HG02642 (cell line): ENCODE data around the gene ARHGAP28.

Experiments
- ATAC-seq: cut with Tn5 transposase; IDR thresholded peaks from one replicate; pipeline ENCODE4 v1.9.1; 2021; ENCODE audit warnings: mild to moderate bottlenecking; ENCODE audit not compliant: unreplicated experiment, poor library complexity

ARHGAP28 gene

GRCh38 chr18:6729247-6730091 lies at the start of gene ARHGAP28:
ARHGAP28 (plus strand) TSS chr18:6729716; CDS start chr18:6729822, 106 bp downstream.
- peak; percentile 82 for ATAC-seq

GRCh38 chr18:6681331-6681875 lies 48.1 kb upstream of the ARHGAP28 start:
- ATAC-seq = no peak

- no peak for ATAC-seq
Measured at GRCh38 chr18:6682437-6683111, 46.9 kb upstream of the ARHGAP28 start.

- no peak for ATAC-seq
Measured at GRCh38 chr18:6683112-6683876, 46.2 kb upstream of the ARHGAP28 start.

- ATAC-seq = no peak
Measured at GRCh38 chr18:6687676-6688075, 41.8 kb upstream of the ARHGAP28 start.

- no peak for ATAC-seq
Measured at GRCh38 chr18:6708890-6709289, 20.6 kb upstream of the ARHGAP28 start.

GRCh38 chr18:6711467-6711866 lies 18.0 kb upstream of the ARHGAP28 start:
- ATAC-seq = no peak

- ATAC-seq = no peak
Measured at GRCh38 chr18:6712401-6712800, 17.1 kb upstream of the ARHGAP28 start.

- ATAC-seq = no peak
Measured at GRCh38 chr18:6714010-6714409, 15.5 kb upstream of the ARHGAP28 start.

- no peak for ATAC-seq
Measured at GRCh38 chr18:6718267-6718666, 11.2 kb upstream of the ARHGAP28 start.

- no peak for ATAC-seq
Measured at GRCh38 chr18:6719098-6719846, 10.2 kb upstream of the ARHGAP28 start.

- no peak for ATAC-seq
Measured at GRCh38 chr18:6719910-6720683, 9.4 kb upstream of the ARHGAP28 start.

- ATAC-seq = no peak
Measured at GRCh38 chr18:6721755-6722154, 7.8 kb upstream of the ARHGAP28 start.

GRCh38 chr18:6722690-6723089 lies 6.8 kb upstream of the ARHGAP28 start:
- no peak for ATAC-seq

- no peak for ATAC-seq
Measured at GRCh38 chr18:6724331-6724730, 5.2 kb upstream of the ARHGAP28 start.

- no peak for ATAC-seq
Measured at GRCh38 chr18:6728331-6728730, 1.2 kb upstream of the ARHGAP28 start.

- no peak for ATAC-seq
Measured at GRCh38 chr18:6728809-6729246, 688 bp upstream of the ARHGAP28 start.

GRCh38 chr18:6730416-6731221 lies 1.1 kb downstream of the ARHGAP28 start:
- ATAC-seq = no peak
